ENCODE data around the gene STARD8.
A peak's percentile ranks its signal among the peaks of the same experiment; 100 is the strongest.

The STARD8 gene

GRCh38 chrX:68660746-68661145 is 13.3 kb downstream of the STARD8 start:
- no peak for TF ChIP-seq EZH2phosphoT487 (IDR thresholded peaks at IDR 0.05; ENCODE audit: low read depth)
- TF ChIP-seq, protein P1, sequence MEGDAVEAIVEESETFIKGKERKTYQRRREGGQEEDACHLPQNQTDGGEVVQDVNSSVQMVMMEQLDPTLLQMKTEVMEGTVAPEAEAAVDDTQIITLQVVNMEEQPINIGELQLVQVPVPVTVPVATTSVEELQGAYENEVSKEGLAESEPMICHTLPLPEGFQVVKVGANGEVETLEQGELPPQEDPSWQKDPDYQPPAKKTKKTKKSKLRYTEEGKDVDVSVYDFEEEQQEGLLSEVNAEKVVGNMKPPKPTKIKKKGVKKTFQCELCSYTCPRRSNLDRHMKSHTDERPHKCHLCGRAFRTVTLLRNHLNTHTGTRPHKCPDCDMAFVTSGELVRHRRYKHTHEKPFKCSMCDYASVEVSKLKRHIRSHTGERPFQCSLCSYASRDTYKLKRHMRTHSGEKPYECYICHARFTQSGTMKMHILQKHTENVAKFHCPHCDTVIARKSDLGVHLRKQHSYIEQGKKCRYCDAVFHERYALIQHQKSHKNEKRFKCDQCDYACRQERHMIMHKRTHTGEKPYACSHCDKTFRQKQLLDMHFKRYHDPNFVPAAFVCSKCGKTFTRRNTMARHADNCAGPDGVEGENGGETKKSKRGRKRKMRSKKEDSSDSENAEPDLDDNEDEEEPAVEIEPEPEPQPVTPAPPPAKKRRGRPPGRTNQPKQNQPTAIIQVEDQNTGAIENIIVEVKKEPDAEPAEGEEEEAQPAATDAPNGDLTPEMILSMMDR (IDR thresholded peaks at IDR 0.05; ENCODE audit: low read depth, low read length), result no peak
- H3K36me3 ChIP-seq (replicated peaks; ENCODE audit: low read depth, low read length), result no peaks in the 10 kb centered on the region

DNA sequence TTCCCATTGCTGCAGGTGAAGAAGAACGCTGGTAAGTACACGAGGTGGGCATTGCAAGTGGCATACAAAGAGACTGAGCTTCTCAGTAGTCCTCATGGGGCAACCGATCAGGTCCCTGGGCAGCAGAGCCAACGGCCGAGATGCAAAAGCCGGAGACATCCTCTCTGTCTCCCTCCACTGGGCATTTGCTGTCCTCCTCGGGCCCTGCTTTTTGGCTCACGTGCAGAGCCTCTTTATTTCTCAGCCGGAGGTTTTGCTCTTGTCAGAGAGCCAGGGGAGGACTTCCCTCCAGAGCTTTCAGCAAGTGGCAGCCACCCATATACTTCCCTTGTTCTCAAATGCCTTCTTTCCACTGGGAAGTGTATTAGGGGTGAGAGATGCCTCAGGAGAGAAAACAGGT is 18.0 kb downstream of the STARD8 start:
- Histone ChIP-seq H3K4me1 (ENCODE audit: low read length) (peaks cover 9% of the 10 kb centered on the region), H2AFZ (ENCODE audit: low read depth, low read length) (no peak overlapping the region), H3K27ac (ENCODE audit: low read length) (no peak overlapping the region), H3K27me3 (ENCODE audit: low read depth, low read length) (no peaks in the 10 kb centered on the region; the same call in 1 of the 2 replicates), H3K79me2 (ENCODE audit: low read length) (no peaks in the 10 kb centered on the region), H3K4me2 (ENCODE audit: low read length) (no peak overlapping the region), H4K20me1 (ENCODE audit: insufficient read depth, low read length) (no peaks in the 10 kb centered on the region), H3K9ac (ENCODE audit: low read length) (no peak overlapping the region), H3K36me3 (replicated peaks; ENCODE audit: low read depth, low read length) (no peaks in the 10 kb centered on the region), H3K4me3 (ENCODE audit: low read length) (no peak overlapping the region), H3K9me3 (ENCODE audit: insufficient read depth, low read length) (no peaks in the 10 kb centered on the region)
- no peak for TF ChIP-seq EZH2phosphoT487 (IDR thresholded peaks at IDR 0.05; ENCODE audit: low read depth)
- TF ChIP-seq, protein P1 (IDR thresholded peaks at IDR 0.05; ENCODE audit: low read depth, low read length), result no peak

More at GRCh38 chrX:68660746-68661145, 13.3 kb downstream of the STARD8 start:
- Histone ChIP-seq H3K79me2 (ENCODE audit: low read length) (no peaks in the 10 kb centered on the region), H2AFZ (ENCODE audit: low read depth, low read length) (no peak overlapping the region), H3K9me3 (ENCODE audit: insufficient read depth, low read length) (no peaks in the 10 kb centered on the region), H3K9ac (ENCODE audit: low read length) (no peak overlapping the region), H3K4me2 (ENCODE audit: low read length) (no peak overlapping the region), H4K20me1 (ENCODE audit: insufficient read depth, low read length) (no peaks in the 10 kb centered on the region), H3K27ac (ENCODE audit: low read length) (no peak overlapping the region), H3K4me3 (ENCODE audit: low read length) (no peak overlapping the region), H3K27me3 (ENCODE audit: low read depth, low read length) (no peaks in the 10 kb centered on the region; the same call in 1 of the 2 replicates), H3K4me1 (ENCODE audit: low read length) (no peaks in the 10 kb centered on the region)

- H3K9me3 ChIP-seq (ENCODE audit: insufficient read depth, low read length), result no peaks in the 10 kb centered on the region
- H3K4me3 ChIP-seq (ENCODE audit: low read length), result no peak overlapping the region
- no peaks in the 10 kb centered on the region for H4K20me1 ChIP-seq (ENCODE audit: insufficient read depth, low read length)
- TF ChIP-seq, protein P1 (IDR thresholded peaks at IDR 0.05; ENCODE audit: low read depth, low read length), result no peak
- no peak for TF ChIP-seq EZH2phosphoT487 (IDR thresholded peaks at IDR 0.05; ENCODE audit: low read depth)
- H3K4me2 ChIP-seq (ENCODE audit: low read length), result peak overlapping the region; percentile 30
- H3K9ac ChIP-seq (ENCODE audit: low read length), result no peak overlapping the region
- no peak overlapping the region for H2AFZ ChIP-seq (ENCODE audit: low read depth, low read length)
- H3K4me1 ChIP-seq (ENCODE audit: low read length), result peaks cover 9% of the 10 kb centered on the region
- H3K27ac ChIP-seq (ENCODE audit: low read length), result no peak overlapping the region
- H3K27me3 ChIP-seq (ENCODE audit: low read depth, low read length), result no peaks in the 10 kb centered on the region; the same call in 1 of the 2 replicates
- no peaks in the 10 kb centered on the region for H3K36me3 ChIP-seq (replicated peaks; ENCODE audit: low read depth, low read length)
- H3K79me2 ChIP-seq (ENCODE audit: low read length), result no peaks in the 10 kb centered on the region
These were observed 19.1 kb downstream of the STARD8 start for GRCh38 chrX:68666580-68666979.

GRCh38 chrX:68669094-68669860 is 21.8 kb downstream of the STARD8 start:
- Histone ChIP-seq H3K4me1 (ENCODE audit: low read length) (peaks cover 9% of the 10 kb centered on the region), H4K20me1 (ENCODE audit: insufficient read depth, low read length) (no peaks in the 10 kb centered on the region), H3K9ac (ENCODE audit: low read length) (no peak overlapping the region), H2AFZ (ENCODE audit: low read depth, low read length) (no peak overlapping the region), H3K79me2 (ENCODE audit: low read length) (no peaks in the 10 kb centered on the region), H3K4me3 (ENCODE audit: low read length) (no peak overlapping the region), H3K36me3 (replicated peaks; ENCODE audit: low read depth, low read length) (no peaks in the 10 kb centered on the region), H3K27me3 (ENCODE audit: low read depth, low read length) (no peaks in the 10 kb centered on the region; the same call in 1 of the 2 replicates), H3K4me2 (ENCODE audit: low read length) (no peak overlapping the region), H3K27ac (ENCODE audit: low read length) (no peak overlapping the region), H3K9me3 (ENCODE audit: insufficient read depth, low read length) (no peaks in the 10 kb centered on the region)
- TF ChIP-seq, protein P1 (IDR thresholded peaks at IDR 0.05; ENCODE audit: low read depth, low read length), result no peak
- TF ChIP-seq EZH2phosphoT487 (IDR thresholded peaks at IDR 0.05; ENCODE audit: low read depth), result no peak

Measured in OCI-LY3 (cell line).